ENCODE measurements around the gene CHST10. TPM values are rescaled to one million over a fixed set of nuclear protein-coding genes. Genes with fewer than 3 reads are reported as not detected.

CHST10 gene
- total RNA-seq, 1 experiment from 2014 or later, result 24.4 TPM

- DNase-seq (ENCODE audit: low spot score) (no peak), ATAC-seq (no peak)
- H3K9me3 Mint-ChIP-seq, result no peaks in the 10 kb centered on the region
- no peak for TF ChIP-seq GRHL2 (CRISPR knock-in tag; IDR thresholded peaks at IDR 0.05; ENCODE audit: insufficient replicate concordance, severe bottlenecking)
- TF ChIP-seq ZNF423 (CRISPR knock-in tag; IDR thresholded peaks at IDR 0.05), result no peak
- TF ChIP-seq USF1 (CRISPR knock-in tag; IDR thresholded peaks at IDR 0.05), result no peak
- no peak for TF ChIP-seq ATF2 (CRISPR knock-in tag; IDR thresholded peaks at IDR 0.05; ENCODE audit: borderline replicate concordance, low read depth)
- no peak for TF ChIP-seq STAT6 (CRISPR knock-in tag; conservative IDR thresholded peaks at IDR 0.05; ENCODE audit: low read depth)
- no peak for TF ChIP-seq FOXP1 (CRISPR knock-in tag; IDR thresholded peaks at IDR 0.05; ENCODE audit: borderline replicate concordance)
- TF ChIP-seq ARID4B (CRISPR knock-in tag; IDR thresholded peaks at IDR 0.05; ENCODE audit: borderline replicate concordance), result no peak
- TF ChIP-seq KAT7 (CRISPR knock-in tag; IDR thresholded peaks at IDR 0.05; ENCODE audit: borderline replicate concordance), result no peak
- TF ChIP-seq ZNF671 (CRISPR knock-in tag; IDR thresholded peaks at IDR 0.05), result no peak
- TF ChIP-seq RELA (CRISPR knock-in tag; IDR thresholded peaks at IDR 0.05; ENCODE audit: borderline replicate concordance), result no peak
- no peaks in the 10 kb centered on the region for H3K4me1 Mint-ChIP-seq
- H3K4me3 Mint-ChIP-seq, result no peak overlapping the region
- CTCF ChIA-PET, result interaction anchor here (0.8 to 2.4 kb wide), 2 partner anchors 132 to 134 kb away, joined by 9 to 10 read pairs; no protein-coding TSS in a partner anchor
- no peaks in the 10 kb centered on the region for H3K27me3 Mint-ChIP-seq (ENCODE audit: low read depth)
- H3K27ac Mint-ChIP-seq, result no peak overlapping the region
- POLR2A ChIA-PET, result no interaction called here
- H3K36me3 Mint-ChIP-seq, result peaks cover 30% of the 10 kb centered on the region
Observed at GRCh38 chr2:100394111-100394641, 23.3 kb downstream of the CHST10 start.

GRCh38 chr2:100393362-100393761, 24.1 kb downstream of the CHST10 start:
- Mint-ChIP-seq H3K27me3 (ENCODE audit: low read depth) (no peaks in the 10 kb centered on the region), H3K9me3 (no peaks in the 10 kb centered on the region), H3K27ac (no peak overlapping the region), H3K36me3 (peaks cover 30% of the 10 kb centered on the region), H3K4me1 (peaks cover 8% of the 10 kb centered on the region), H3K4me3 (no peak overlapping the region)
- DNase-seq (ENCODE audit: low spot score) (no peak), ATAC-seq (no peak)
- ChIA-PET POLR2A (no interaction called here), CTCF (no interaction called here)
- TF ChIP-seq ZNF281 (CRISPR knock-in tag; IDR thresholded peaks at IDR 0.05) (no peak), ETV6 (CRISPR knock-in tag; IDR thresholded peaks at IDR 0.05) (no peak), AFF4 (CRISPR knock-in tag; IDR thresholded peaks at IDR 0.05; ENCODE audit: borderline replicate concordance) (no peak), CREB1 (CRISPR knock-in tag; IDR thresholded peaks at IDR 0.05) (no peak), ELF4 (CRISPR knock-in tag; IDR thresholded peaks at IDR 0.05; ENCODE audit: low read depth) (no peak)

Measured in WTC11 (cell line).